ENCODE measurements around the gene OR51A4.
"Not testable (repeated sequence)": the region's sequence is repeated elsewhere in the genome, so short reads cannot be mapped to it uniquely, and the experiment has no call there.

Gene OR51A4, protein sequence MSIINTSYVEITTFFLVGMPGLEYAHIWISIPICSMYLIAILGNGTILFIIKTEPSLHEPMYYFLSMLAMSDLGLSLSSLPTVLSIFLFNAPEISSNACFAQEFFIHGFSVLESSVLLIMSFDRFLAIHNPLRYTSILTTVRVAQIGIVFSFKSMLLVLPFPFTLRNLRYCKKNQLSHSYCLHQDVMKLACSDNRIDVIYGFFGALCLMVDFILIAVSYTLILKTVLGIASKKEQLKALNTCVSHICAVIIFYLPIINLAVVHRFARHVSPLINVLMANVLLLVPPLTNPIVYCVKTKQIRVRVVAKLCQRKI
- 0 reads per million in 2 donors for total RNA-seq

DNA sequence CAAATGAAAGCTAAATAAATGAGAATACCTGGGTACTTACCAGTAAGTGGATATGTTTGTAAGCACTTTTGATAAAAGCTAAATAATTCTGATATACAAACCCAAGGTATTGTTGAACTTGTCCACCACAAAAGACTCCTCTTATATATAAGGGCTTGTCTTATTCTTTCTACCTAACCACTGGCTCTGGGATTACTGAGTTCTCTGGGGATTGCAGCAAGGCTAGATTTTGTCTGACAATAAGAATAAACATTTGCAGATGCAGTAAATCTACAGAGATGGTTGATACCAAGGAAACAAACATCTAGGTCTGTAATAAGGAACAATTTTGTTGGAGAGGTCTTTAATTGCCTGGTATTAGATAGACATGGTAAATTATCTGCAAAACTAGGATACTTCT is at the start of gene OR51A4:
OR51A4 (minus strand) TSS at position 101 of the 400 bp plus-strand sequence. CDS start 505 bp downstream, outside the sequence.
- DNase-seq: no peak

GRCh38 chr11:4994551-4994950 is 47.1 kb upstream of the OR51A4 start, which contains the start of gene OR51L1:
Gene OR51L1 (plus strand): TSS chr11:4994851. CDS start chr11:4998983, 4,132 bp downstream.
- no peak for DNase-seq

GRCh38 chr11:4991060-4991459 is 43.7 kb upstream of the OR51A4 start:
- no peak for DNase-seq

DNA sequence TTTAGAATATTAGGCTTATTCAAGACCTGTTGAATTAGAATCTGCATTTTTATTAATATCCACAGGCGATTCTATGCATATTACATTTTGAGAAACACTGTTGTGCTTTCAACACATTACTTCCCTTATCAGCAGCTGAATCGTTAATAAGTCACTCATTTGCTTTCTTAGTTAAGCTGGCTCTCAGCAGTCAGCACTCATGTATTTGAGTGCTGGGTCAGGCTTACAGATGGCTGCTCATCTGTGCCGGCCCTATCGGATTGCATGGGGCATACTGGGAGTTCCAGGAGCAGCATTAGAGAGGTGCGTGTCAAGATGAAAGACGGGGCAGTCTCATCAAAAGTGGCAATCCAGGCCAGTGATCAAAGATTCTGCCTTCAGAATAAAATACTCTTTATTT is 36.4 kb upstream of the OR51A4 start:
- DNase-seq: no peak

GRCh38 chr11:4982678-4983077 is 35.3 kb upstream of the OR51A4 start:
- no peak for DNase-seq

DNA sequence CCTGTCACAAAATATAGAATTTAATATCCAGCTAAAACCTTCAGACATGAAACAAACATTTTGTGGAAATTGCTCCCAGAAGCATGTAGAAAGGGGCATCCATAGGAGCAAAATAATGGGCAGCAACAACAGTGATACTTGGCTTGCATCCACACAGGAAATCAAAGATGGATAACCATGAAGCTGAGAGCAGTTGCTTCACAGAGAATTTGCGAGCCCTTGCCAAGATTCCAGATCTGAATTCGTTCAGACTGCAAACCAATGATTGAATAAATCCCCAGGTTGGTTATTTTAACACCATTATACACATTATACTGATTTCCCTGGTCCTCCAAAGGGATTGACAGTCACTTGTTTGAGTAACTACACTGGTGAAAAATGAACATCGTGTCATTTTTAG is 31.6 kb upstream of the OR51A4 start:
- no peak for DNase-seq

GRCh38 chr11:4975436-4975835 is 28.0 kb upstream of the OR51A4 start:
- DNase-seq: no peak

- no peak for DNase-seq
Measured at GRCh38 chr11:4962816-4963215, 15.4 kb upstream of the OR51A4 start.

DNA sequence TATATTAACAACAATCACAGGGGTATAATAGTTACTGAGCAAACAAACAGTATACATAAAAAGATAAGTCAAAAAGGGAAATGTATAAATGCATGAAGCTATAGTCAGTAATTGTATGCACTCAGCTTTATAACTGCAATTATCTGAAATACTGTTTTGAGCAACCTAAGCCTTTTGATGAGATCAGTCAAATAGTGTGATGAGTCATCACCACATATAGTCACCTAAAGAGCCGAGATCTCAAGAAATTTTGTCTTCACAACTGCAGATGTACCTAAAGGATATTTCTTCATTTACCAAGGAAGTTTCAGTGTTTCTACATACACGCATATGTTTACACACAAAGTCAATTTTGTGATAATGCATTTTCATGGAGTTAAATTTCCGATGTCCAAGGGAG is 13.5 kb upstream of the OR51A4 start:
- DNase-seq: peak in 1 of 5 experiments; percentile 5

DNA sequence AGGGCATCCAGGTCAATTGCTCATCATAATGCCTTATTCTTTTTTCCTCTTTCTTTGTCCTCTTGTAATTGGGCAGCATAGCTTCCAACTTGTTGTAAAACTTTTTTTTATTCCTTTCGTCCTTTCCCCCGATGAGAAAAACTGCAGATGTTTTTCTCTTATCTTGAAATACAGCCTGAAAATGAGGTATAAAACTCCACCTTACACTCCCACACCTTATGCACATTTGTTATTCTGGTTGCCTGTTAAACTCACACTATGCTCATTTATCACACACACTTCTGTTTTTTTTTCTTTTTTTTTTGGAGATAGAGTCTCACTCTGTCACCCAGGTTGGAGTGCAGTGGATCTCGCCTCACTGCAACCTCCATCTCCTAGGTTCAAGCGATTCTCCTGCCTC is 10.0 kb upstream of the OR51A4 start:
- DNase-seq: no peak

GRCh38 chr11:4955613-4956012 is 8.2 kb upstream of the OR51A4 start, which contains the start of gene OR51A2:
Gene OR51A2 (minus strand): TSS chr11:4955713. CDS start chr11:4955713, 0 bp downstream.
- not testable (repeated sequence) for DNase-seq

DNA sequence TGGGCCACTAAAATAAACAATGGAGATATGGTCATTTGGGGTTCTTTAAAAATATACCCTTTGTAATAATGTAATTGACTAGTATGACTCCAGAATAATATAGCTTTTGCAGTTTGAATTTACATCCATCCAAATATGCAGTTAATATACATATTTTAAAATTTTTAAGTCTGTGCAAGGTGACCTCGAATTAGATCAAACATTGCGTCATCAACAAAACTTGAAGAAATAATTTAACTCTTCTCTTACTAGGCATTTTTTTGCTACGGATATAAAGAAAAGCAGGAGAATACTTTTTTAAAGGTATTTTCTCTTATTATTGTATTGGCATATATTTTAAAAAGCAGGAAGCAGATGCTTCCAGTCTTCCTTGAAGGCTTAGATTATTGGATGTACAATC is 10.7 kb downstream of the OR51A4 start:
- DNase-seq: no peak

DNA sequence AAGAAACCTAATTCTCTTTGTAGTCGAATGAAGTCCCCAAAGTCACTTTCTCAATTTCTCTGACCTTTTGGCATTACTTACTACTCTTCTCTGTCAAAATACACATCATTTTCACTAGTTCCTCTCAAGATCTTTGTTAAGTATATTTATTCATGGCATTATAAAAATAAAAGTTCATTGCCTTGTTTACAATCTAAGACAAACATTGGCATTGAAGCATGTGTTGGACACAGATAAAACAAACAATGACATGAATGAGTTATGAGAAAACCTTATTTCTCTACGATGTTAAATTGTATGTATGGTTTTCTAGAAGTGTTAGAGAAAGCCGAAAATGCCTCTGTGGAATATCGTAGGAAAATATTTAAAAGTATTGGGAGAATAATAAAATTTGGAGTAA is 14.7 kb downstream of the OR51A4 start:
- no peak for DNase-seq

DNA sequence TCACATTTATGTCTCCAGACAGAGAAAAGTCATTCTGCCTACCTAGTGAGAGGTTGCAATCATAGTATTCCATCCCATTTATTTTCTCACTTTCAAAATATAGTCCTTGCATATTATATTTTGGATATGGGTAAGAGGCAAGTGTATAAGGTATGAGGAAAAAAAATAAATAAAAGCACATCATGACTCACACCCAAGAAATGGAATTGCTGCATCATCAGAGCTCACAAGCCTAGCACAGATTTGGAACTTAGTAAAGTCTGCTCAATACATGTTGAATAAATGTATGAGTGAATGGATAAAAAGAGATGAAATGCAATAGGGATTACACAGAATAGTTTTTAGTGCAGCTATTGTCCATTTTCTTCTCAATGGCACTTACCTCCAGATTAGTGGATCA is 20.8 kb downstream of the OR51A4 start:
- no peak for DNase-seq

DNA sequence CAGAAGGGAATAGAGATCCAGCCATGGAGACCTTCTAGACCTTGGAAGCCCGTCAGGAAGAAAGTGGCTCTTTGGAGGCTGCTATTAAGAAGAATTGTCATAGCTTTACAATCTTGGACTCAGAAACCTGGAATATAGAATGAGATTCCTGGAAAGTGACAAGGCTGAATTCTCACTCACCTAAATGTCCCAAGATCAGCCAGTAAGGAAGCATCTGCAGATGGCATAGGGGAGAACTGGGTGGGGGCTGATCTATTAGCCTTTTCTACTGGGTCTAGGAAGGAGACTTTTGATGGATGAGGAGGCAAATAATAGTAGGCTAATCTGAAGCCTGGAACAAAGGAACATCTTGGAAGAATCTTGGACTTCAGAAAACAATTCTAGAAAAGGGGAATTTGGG is 23.2 kb downstream of the OR51A4 start, which contains the start of gene OR51G1:
OR51G1 (minus strand) TSS at position 101 of the 400 bp plus-strand sequence; CDS start at position 101, 0 bp downstream.
- no peak for DNase-seq

- no peak for DNase-seq
Measured at GRCh38 chr11:4922304-4922703, 25.1 kb downstream of the OR51A4 start.

DNA sequence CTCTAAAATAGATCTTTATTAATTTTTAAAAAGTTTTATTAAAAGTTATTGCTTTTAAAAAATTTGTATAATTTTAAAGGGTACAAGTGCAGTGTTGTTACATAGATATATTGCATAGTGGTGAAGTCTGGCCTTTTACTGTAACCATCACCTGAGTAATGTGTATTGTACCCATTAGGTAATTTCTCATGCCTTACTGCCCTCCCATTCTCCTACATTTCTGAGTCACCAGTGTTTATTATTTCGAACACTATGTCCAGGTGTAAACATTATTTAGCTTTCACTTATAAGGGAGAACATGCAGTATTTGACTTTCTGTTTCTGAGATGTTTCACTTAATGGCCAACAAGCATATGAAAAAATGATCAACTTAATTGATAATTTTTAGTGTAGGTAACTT is 25.6 kb downstream of the OR51A4 start:
- no peak for DNase-seq

- no peak for DNase-seq
Measured at GRCh38 chr11:4919250-4919649, 28.2 kb downstream of the OR51A4 start, which contains the start of gene OR51G2. Gene OR51G2 (minus strand): TSS chr11:4919350. CDS start chr11:4915663, 3,687 bp downstream.

DNA sequence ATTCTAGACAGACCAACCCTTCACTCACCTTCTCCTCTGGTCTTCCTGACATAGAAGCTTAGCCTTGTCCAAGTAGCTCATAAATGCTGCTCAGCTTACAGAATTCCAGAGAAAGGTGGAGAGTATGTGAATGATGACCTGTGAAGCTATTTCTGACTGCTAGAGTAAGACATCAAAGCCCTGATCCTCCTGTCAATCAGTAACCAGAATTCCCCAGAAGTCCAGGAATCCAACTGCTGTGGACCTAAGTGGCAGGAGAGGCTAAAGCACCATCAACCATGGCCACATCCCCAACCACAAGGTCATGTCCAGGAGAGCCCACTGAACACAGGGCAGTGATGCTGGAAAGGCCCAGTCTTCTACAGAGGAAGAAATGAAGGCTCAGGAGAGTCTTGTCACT is 30.8 kb downstream of the OR51A4 start:
- DNase-seq: no peak

GRCh38 chr11:4903484-4903883 is 43.9 kb downstream of the OR51A4 start, which contains the start of gene OR51A7:
Gene OR51A7 (plus strand): TSS chr11:4903783. CDS start chr11:4907370, 3,587 bp downstream.
- no peak for DNase-seq
